ENCODE measurements around the gene UPK2. TPM values are rescaled to one million over a fixed set of nuclear protein-coding genes. Genes with fewer than 3 reads are reported as not detected.
"Not testable (repeated sequence)": the region's sequence is repeated elsewhere in the genome, so short reads cannot be mapped to it uniquely, and the experiment has no call there.

Gene UPK2
- total and polyA plus RNA-seq, 2 donors: 0.05 to 2.9 TPM

DNA sequence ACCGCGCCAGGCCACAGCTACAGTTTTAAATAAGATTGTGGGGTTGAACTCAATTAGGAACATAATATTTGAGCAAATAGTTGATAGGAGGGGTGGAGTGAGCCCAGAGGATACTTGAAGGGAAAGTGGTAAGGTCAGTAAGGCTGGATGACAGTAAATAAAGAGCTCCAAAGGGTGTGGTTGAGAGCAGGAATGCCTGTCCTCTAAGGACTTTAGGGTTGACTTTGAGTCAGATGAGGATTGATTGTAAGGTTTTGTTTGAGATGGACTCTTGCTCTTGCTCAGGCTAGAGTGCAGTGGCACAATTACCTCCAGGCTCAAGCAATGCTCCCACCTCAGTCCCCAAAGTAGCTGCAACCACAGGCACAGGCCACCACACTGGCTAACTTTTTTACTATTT, 17.9 kb downstream of the UPK2 start:
- Histone ChIP-seq H3K36me3 (ENCODE audit: control insufficient read depth in 2 of 2, insufficient read depth in 2 of 2, low read length in 1 of 2) (no peaks in the 10 kb centered on the region), H3K27me3 (ENCODE audit: control insufficient read depth in 2 of 2, insufficient read depth in 1 of 2, low read length in 1 of 2) (peaks cover 0 to 19% of the 10 kb centered on the region in 2 donors), H3K9me3 (ENCODE audit: control insufficient read depth in 2 of 2, insufficient read depth in 1 of 2, low read length in 1 of 2) (peaks cover 2 to 4% of the 10 kb centered on the region in 2 donors), H3K4me1 (ENCODE audit: control insufficient read depth in 2 of 2, insufficient read depth in 2 of 2, low read length in 2 of 2) (peaks cover 0 to 3% of the 10 kb centered on the region in 2 donors), H3K4me3 (ENCODE audit: low read length in 2 of 2) (no peak overlapping the region), H3K27ac (ENCODE audit: low read depth in 1 of 2, low read length in 1 of 2) (no peak overlapping the region)
- WGBS: 81% methylated on average over 2 of the region's 2 CpGs
- no peak for DNase-seq (ENCODE audit: low read depth in 6 of 9, low spot score in 9 of 9)

DNA sequence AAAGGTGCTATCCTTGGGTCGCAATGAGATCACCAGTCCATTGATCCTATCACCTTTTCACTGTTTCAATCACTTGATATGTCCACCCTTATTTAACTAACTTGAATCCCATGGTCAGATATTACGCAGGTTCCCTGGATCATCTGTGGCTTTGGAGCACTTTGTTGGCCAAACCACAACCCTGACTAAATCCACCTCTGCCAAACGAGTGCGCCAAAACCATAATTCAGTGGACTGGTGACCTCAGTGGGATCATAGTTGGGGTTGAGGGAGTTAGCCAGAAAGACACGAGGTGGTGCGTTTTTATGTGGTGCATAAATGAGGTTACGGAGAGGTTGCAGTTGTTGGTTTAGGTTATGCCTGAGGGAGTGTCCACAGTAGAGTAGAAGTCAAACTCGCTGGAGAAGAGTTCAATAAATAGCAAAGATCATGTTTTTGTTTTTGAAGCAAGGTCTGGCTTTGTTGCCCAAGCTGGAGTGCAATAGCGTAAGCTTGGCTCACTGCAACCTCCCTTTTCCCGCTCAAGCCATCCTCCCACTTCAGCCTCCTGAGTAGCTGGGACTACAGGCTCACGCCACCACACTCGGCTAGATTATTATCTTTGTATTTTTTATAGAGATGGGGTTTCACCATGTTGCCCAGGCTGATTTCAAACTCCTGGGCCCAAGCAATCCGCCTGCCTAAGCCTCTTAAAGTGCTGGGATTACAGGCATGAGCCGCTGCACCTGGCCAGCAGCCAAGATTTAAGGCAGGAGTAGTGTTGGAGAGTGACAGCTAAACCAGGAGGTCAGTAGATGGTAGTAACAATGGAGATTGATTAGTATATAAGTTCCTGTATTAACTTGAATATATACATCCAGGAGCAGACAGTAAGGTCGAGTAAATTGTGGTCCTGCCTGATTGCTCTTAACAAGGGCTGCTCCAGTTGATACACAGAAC, 19.9 kb downstream of the UPK2 start:
- Histone ChIP-seq H3K27ac (ENCODE audit: low read depth in 1 of 2, low read length in 1 of 2) (no peak overlapping the region), H3K27me3 (ENCODE audit: control insufficient read depth in 2 of 2, insufficient read depth in 1 of 2, low read length in 1 of 2) (peaks cover 0 to 13% of the 10 kb centered on the region in 2 donors), H3K4me1 (ENCODE audit: control insufficient read depth in 2 of 2, insufficient read depth in 2 of 2, low read length in 2 of 2) (peaks cover 4 to 18% of the 10 kb centered on the region in 2 donors), H3K4me3 (ENCODE audit: low read length in 2 of 2) (no peak overlapping the region), H3K36me3 (ENCODE audit: control insufficient read depth in 2 of 2, insufficient read depth in 2 of 2, low read length in 1 of 2) (no peaks in the 10 kb centered on the region), H3K9me3 (ENCODE audit: control insufficient read depth in 2 of 2, insufficient read depth in 1 of 2, low read length in 1 of 2) (peaks cover 2 to 4% of the 10 kb centered on the region in 2 donors)
- 96% methylated on average over 15 of the region's 15 CpGs for WGBS
- DNase-seq (ENCODE audit: low read depth in 6 of 9, low spot score in 9 of 9): no peak

DNA sequence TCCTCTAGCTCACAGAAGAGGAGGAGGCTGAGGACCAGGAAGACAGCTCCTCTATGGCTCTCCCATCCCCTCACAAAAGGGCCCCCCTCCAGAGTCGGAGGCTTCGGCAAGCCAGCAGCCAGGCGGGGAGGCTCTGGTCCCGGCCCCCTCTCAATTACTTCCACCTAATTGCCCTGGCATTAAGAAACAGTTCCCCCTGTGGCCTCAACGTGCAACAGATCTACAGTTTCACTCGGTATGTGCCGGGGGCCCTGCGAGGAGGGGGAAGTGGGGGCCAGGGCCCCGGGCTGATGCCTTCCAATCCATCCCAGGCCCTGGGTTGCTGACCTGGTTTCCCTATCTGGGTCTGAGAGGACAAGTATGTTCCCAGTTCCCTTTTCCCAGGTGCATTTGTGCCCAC, 23.3 kb downstream of the UPK2 start:
- H3K9me3 ChIP-seq (ENCODE audit: control insufficient read depth in 2 of 2, insufficient read depth in 1 of 2, low read length in 1 of 2): no peaks in the 10 kb centered on the region
- DNase-seq (ENCODE audit: low read depth in 6 of 9, low spot score in 9 of 9): peak in 2 of 9 donors; percentile 10 to 31
- no peaks in the 10 kb centered on the region for H3K36me3 ChIP-seq (ENCODE audit: control insufficient read depth in 2 of 2, insufficient read depth in 2 of 2, low read length in 1 of 2)
- peaks cover 4 to 18% of the 10 kb centered on the region in 2 donors for H3K4me1 ChIP-seq (ENCODE audit: control insufficient read depth in 2 of 2, insufficient read depth in 2 of 2, low read length in 2 of 2)
- no peaks in the 10 kb centered on the region for H3K27me3 ChIP-seq (ENCODE audit: control insufficient read depth in 2 of 2, insufficient read depth in 1 of 2, low read length in 1 of 2)
- H3K27ac ChIP-seq (ENCODE audit: low read depth in 1 of 2, low read length in 1 of 2): no peak overlapping the region
- H3K4me3 ChIP-seq (ENCODE audit: low read length in 2 of 2): no peak overlapping the region
- WGBS: 20% methylated on average over 9 of the region's 9 CpGs

DNA sequence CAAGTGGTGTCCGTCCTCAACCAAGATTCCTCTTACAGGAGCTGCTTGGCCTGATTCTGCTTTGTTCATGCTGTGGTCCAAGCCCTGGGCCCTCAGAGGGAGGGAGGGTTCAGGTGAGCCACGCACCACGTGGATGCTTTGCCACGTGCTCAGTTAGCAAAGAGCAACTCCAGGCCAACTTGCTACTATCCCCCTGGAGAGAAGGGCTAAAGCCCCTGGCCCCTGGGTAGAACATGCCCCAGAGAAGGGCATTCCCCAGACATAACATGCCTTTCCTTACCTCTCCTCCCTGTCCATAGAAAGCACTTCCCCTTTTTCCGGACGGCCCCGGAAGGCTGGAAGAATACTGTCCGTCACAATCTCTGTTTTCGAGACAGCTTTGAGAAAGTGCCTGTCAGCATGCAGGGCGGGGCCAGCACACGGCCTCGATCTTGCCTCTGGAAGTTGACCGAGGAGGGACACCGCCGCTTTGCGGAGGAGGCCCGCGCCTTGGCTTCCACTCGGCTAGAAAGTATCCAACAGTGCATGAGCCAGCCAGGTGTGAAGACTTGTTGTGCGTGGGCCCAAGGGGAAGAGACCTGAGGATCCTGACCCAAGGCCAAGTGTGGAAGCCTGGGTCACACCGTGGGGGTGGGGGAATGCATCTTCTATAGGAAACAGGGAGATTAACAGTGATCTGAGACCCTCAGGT, 24.2 kb downstream of the UPK2 start:
- Histone ChIP-seq H3K27ac (ENCODE audit: low read depth in 1 of 2, low read length in 1 of 2) (no peak overlapping the region), H3K4me1 (ENCODE audit: control insufficient read depth in 2 of 2, insufficient read depth in 2 of 2, low read length in 2 of 2) (peaks cover 4 to 18% of the 10 kb centered on the region in 2 donors), H3K27me3 (ENCODE audit: control insufficient read depth in 2 of 2, insufficient read depth in 1 of 2, low read length in 1 of 2) (no peaks in the 10 kb centered on the region), H3K9me3 (ENCODE audit: control insufficient read depth in 2 of 2, insufficient read depth in 1 of 2, low read length in 1 of 2) (no peaks in the 10 kb centered on the region), H3K36me3 (ENCODE audit: control insufficient read depth in 2 of 2, insufficient read depth in 2 of 2, low read length in 1 of 2) (no peaks in the 10 kb centered on the region), H3K4me3 (ENCODE audit: low read length in 2 of 2) (no peak overlapping the region)
- 66% methylated on average over 21 of the region's 21 CpGs for WGBS
- no peak for DNase-seq (ENCODE audit: low read depth in 6 of 9, low spot score in 9 of 9)

DNA sequence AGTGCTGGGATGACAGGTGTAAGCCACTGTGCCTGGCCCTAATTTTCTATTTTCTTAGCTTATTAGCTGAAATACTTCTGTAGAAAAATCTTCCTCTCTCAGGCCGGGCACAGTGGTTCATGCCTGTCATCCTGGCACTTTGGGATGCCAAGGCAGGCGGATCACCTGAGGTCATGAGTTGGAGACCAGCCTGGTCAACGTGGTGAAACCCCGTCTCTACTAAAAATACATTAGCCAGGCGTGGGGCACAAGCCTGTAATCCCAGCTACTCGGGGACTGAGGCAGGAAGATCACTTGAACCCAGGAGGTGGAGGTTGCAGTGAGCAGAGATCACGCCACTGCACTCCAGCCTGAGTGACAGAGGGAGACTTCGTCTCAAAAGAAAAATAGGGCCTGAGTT, 28.2 kb downstream of the UPK2 start:
- not testable (repeated sequence) for H3K4me3 ChIP-seq (ENCODE audit: low read length in 2 of 2); H3K9me3 ChIP-seq (ENCODE audit: control insufficient read depth in 2 of 2, insufficient read depth in 1 of 2, low read length in 1 of 2); H3K36me3 ChIP-seq (ENCODE audit: control insufficient read depth in 2 of 2, insufficient read depth in 2 of 2, low read length in 1 of 2); DNase-seq (ENCODE audit: low read depth in 6 of 9, low spot score in 9 of 9); H3K27ac ChIP-seq (ENCODE audit: low read depth in 1 of 2, low read length in 1 of 2); H3K27me3 ChIP-seq (ENCODE audit: control insufficient read depth in 2 of 2, insufficient read depth in 1 of 2, low read length in 1 of 2)
- peaks cover 4 to 11% of the 10 kb centered on the region in 2 donors for H3K4me1 ChIP-seq (ENCODE audit: control insufficient read depth in 2 of 2, insufficient read depth in 2 of 2, low read length in 2 of 2)
- 90% methylated on average over 8 of the region's 8 CpGs for WGBS

DNA sequence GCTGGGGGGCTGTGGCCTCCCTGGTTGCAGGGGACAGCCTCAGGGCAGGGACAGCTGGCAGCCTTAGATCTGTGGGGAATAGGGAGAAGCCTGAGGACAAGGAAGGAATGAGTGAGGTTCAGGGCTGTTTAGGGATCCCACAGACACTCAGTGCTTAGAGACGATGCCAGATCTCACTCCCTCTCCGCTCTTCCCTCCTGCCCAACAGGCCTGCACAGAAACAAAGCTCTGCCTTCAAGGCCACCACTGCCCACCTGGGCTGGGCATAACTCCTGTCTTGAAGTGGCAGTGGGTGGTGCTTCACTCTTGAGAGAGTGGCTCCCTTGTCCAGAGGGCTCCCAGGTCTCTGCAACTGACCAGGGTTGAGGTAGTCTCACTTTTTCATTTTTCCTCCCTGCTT, 28.7 kb downstream of the UPK2 start:
- Histone ChIP-seq H3K4me1 (ENCODE audit: control insufficient read depth in 2 of 2, insufficient read depth in 2 of 2, low read length in 2 of 2) (peaks cover 4 to 6% of the 10 kb centered on the region in 2 donors), H3K9me3 (ENCODE audit: control insufficient read depth in 2 of 2, insufficient read depth in 1 of 2, low read length in 1 of 2) (no peaks in the 10 kb centered on the region), H3K27me3 (ENCODE audit: control insufficient read depth in 2 of 2, insufficient read depth in 1 of 2, low read length in 1 of 2) (no peaks in the 10 kb centered on the region), H3K36me3 (ENCODE audit: control insufficient read depth in 2 of 2, insufficient read depth in 2 of 2, low read length in 1 of 2) (no peaks in the 10 kb centered on the region), H3K27ac (ENCODE audit: low read depth in 1 of 2, low read length in 1 of 2) (no peak overlapping the region), H3K4me3 (ENCODE audit: low read length in 2 of 2) (no peak overlapping the region)
- DNase-seq (ENCODE audit: low read depth in 6 of 9, low spot score in 9 of 9): no peak
- WGBS: 94% methylated on average over 2 of the region's 2 CpGs

DNA sequence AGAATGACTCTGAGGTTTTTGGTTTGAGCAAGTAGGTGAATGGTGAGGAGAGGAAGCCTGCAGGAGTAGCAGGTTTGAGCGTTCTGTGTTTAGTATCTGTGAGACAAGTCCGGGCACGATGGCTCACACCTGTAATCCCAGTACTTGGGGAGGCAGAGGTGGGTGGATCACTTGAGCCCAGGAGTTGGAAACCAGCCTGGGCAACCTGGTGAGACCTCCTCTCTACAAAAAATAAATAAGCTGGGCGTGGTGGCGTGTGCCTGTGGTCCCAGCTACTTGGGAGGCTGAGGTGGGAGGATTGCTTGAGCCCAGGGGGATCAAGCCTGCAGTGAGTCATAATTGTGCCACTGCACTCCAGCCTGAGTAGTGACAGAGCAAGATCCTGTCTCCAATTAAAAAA, 32.2 kb downstream of the UPK2 start:
- Histone ChIP-seq H3K36me3 (ENCODE audit: control insufficient read depth in 2 of 2, insufficient read depth in 2 of 2, low read length in 1 of 2) (no peaks in the 10 kb centered on the region), H3K27ac (ENCODE audit: low read depth in 1 of 2, low read length in 1 of 2) (no peak overlapping the region), H3K9me3 (ENCODE audit: control insufficient read depth in 2 of 2, insufficient read depth in 1 of 2, low read length in 1 of 2) (no peaks in the 10 kb centered on the region), H3K4me3 (ENCODE audit: low read length in 2 of 2) (no peak overlapping the region), H3K27me3 (ENCODE audit: control insufficient read depth in 2 of 2, insufficient read depth in 1 of 2, low read length in 1 of 2) (no peaks in the 10 kb centered on the region), H3K4me1 (ENCODE audit: control insufficient read depth in 2 of 2, insufficient read depth in 2 of 2, low read length in 2 of 2) (no peaks in the 10 kb centered on the region)
- WGBS: 98% methylated on average over 5 of the region's 5 CpGs
- DNase-seq (ENCODE audit: low read depth in 6 of 9, low spot score in 9 of 9): no peak

DNA sequence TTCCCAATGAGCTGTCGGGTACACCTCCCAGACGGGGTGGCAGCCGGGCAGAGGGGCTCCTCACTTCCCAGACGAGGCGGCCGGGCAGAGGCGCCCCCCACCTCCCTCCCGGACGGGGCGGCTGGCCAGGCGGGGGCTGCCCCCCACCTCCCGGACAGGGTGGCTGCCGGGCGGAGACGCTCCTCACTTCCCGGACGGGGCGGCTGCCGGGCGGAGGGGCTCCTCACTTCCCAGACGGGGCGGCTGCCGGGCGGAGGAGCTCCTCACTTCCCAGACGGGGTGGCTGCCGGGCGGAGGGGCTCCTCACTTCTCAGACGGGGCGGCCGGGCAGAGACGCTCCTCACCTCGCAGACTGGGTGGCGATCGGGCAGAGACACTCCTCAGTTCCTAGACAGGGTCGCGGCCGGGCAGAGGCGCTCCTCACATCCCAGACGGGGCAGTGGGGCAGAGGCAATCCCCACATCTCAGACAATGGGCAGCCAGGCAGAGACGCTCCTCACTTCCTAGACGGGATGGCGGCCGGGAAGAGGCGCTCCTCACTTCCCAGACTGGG, 35.5 kb downstream of the UPK2 start:
- not testable (repeated sequence) for H3K27ac ChIP-seq (ENCODE audit: low read depth in 1 of 2, low read length in 1 of 2); H3K27me3 ChIP-seq (ENCODE audit: control insufficient read depth in 2 of 2, insufficient read depth in 1 of 2, low read length in 1 of 2); H3K36me3 ChIP-seq (ENCODE audit: control insufficient read depth in 2 of 2, insufficient read depth in 2 of 2, low read length in 1 of 2); H3K9me3 ChIP-seq (ENCODE audit: control insufficient read depth in 2 of 2, insufficient read depth in 1 of 2, low read length in 1 of 2); DNase-seq (ENCODE audit: low read depth in 6 of 9, low spot score in 9 of 9); H3K4me1 ChIP-seq (ENCODE audit: control insufficient read depth in 2 of 2, insufficient read depth in 2 of 2, low read length in 2 of 2); H3K4me3 ChIP-seq (ENCODE audit: low read length in 2 of 2)
- WGBS: 98% methylated on average over 44 of the region's 44 CpGs

All from thymus (tissue), 11 donors.